ENCODE data around the gene CYP26C1. TPM values are rescaled to one million over a fixed set of nuclear protein-coding genes. Genes with fewer than 3 reads are reported as not detected.

Gene CYP26C1
- total RNA-seq, 6 experiments from 2014 or later, result 0.07 to 0.12 (median 0.10) TPM; not detected in 3

DNA sequence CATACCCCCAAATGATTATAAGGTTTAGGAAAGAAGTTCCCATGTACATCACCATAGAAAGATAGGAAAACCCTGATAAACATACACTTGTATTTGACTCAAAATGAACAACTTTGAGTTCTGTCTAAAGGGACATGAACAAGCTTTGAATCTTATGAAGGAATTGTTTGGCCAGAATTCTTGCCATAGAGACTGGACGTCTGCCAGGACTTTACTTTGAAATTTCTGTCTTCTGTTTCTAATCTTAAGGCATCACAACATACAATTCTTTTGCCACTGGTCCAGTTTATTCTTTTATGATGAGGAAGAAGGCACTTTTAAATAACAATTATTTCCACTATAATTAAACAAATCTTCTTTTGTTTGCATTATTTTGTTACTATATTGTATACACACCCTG is 26.2 kb upstream of the CYP26C1 start:
- no peaks in the 10 kb centered on the region for H3K9me3 ChIP-seq
- TF ChIP-seq POLR2A (IDR thresholded peaks at IDR 0.05), result no peak
- TF ChIP-seq, protein P1, sequence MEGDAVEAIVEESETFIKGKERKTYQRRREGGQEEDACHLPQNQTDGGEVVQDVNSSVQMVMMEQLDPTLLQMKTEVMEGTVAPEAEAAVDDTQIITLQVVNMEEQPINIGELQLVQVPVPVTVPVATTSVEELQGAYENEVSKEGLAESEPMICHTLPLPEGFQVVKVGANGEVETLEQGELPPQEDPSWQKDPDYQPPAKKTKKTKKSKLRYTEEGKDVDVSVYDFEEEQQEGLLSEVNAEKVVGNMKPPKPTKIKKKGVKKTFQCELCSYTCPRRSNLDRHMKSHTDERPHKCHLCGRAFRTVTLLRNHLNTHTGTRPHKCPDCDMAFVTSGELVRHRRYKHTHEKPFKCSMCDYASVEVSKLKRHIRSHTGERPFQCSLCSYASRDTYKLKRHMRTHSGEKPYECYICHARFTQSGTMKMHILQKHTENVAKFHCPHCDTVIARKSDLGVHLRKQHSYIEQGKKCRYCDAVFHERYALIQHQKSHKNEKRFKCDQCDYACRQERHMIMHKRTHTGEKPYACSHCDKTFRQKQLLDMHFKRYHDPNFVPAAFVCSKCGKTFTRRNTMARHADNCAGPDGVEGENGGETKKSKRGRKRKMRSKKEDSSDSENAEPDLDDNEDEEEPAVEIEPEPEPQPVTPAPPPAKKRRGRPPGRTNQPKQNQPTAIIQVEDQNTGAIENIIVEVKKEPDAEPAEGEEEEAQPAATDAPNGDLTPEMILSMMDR (IDR thresholded peaks at IDR 0.05), result no peak
- H3K4me3 ChIP-seq, result no peak overlapping the region
- H3K27me3 ChIP-seq, result no peaks in the 10 kb centered on the region
- H3K27ac ChIP-seq, result no peak overlapping the region
- peaks cover 0 to 26% (median 8%) of the 10 kb centered on the region in 4 donors for H3K4me1 ChIP-seq
- ATAC-seq, result no peak
- no peaks in the 10 kb centered on the region for H3K36me3 ChIP-seq
- intact Hi-C loops (cut with DNase I), result no loop called here
- no peak for DNase-seq
- 40% methylated on average over 1 of the region's 1 CpG for WGBS (ENCODE audit: insufficient coverage, low coverage, low lambda C conversion rate, missing lambda C conversion rate)

DNA sequence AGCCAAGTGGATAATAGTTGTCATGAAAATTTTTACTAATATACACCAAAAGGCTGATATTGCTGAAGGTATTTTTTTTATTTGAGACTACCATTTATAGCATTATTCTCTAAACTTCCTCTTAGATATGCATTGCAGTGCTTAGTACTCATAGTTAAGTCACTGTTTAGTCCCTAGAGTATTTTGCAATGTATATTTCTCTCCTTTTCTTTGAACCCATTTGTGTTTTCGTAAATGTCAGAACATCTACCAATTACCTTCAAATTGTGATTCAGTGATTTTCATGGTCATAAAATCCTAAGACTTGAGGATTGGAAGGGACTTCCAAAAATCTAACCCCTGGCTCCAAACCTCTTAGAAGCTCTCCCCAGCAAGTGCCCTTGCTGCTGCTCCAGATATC is 21.5 kb upstream of the CYP26C1 start:
- Histone ChIP-seq H3K27ac (no peak overlapping the region), H3K4me3 (no peak overlapping the region), H3K9me3 (no peaks in the 10 kb centered on the region), H3K27me3 (no peaks in the 10 kb centered on the region), H3K4me1 (peaks cover 0 to 4% (median 0%) of the 10 kb centered on the region in 4 donors), H3K36me3 (no peaks in the 10 kb centered on the region)
- TF ChIP-seq, protein P1 (IDR thresholded peaks at IDR 0.05), result no peak
- TF ChIP-seq POLR2A (IDR thresholded peaks at IDR 0.05), result no peak
- intact Hi-C loops (cut with DNase I), result no loop called here
- DNase-seq (no peak), ATAC-seq (no peak)
- WGBS (ENCODE audit: insufficient coverage, low coverage, low lambda C conversion rate, missing lambda C conversion rate), result 88% methylated on average over 1 of the region's 1 CpG

DNA sequence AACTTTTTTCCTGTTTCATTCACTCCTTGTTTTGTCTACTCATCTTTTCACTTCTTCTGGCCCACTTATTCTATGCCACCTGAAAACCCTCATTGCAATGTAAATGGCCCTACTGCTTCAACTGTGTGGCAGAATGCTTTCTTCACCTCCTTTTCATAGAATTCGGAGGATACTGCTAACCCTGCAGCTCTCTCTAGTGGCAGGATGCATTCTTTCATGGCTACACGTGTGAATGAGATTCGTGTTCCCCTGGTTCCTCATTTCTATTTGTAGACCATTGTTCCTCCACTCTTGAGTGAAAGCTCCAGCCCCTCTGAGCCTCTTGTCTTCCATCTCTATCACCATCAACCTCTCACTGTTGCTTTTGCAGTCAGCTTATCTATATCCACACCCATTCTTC is 20.9 kb upstream of the CYP26C1 start:
- Histone ChIP-seq H3K36me3 (no peaks in the 10 kb centered on the region), H3K27me3 (no peaks in the 10 kb centered on the region), H3K27ac (no peak overlapping the region), H3K4me3 (no peak overlapping the region), H3K9me3 (no peaks in the 10 kb centered on the region), H3K4me1 (no peaks in the 10 kb centered on the region)
- intact Hi-C loops (cut with DNase I), result no loop called here
- ATAC-seq, result peak; percentile 78 to 95 (median 82)
- WGBS (ENCODE audit: insufficient coverage, low coverage, low lambda C conversion rate, missing lambda C conversion rate), result 3% methylated on average over 3 of the region's 3 CpGs
- no peak for TF ChIP-seq POLR2A (IDR thresholded peaks at IDR 0.05)
- TF ChIP-seq, protein P1 (IDR thresholded peaks at IDR 0.05), result peak; percentile 54 to 69 (median 58)
- DNase-seq, result no peak

DNA sequence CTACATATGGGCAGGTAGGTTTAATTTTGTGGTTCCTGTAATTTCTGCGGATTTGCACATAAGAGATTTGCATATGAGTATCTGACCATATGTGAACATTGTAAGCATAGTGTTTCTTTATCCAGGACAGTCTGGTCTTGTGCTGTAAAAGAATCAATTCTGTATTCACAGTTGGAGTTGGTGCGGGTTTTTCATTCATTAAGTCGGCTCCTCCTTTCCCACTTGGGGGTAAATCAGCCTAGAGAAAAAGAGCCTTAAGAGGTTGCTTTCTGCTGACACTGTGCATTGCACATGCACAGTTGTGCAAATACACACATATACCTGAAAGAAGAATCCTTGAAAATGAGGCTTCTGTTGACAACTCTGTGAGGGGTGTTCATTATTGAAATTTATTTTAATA is 6.1 kb upstream of the CYP26C1 start:
- no peak overlapping the region for H3K4me3 ChIP-seq
- ATAC-seq (no peak), DNase-seq (no peak)
- peaks cover 0 to 2% (median 0%) of the 10 kb centered on the region in 4 donors for H3K36me3 ChIP-seq
- no peaks in the 10 kb centered on the region for H3K9me3 ChIP-seq
- TF ChIP-seq POLR2A (IDR thresholded peaks at IDR 0.05), result no peak
- TF ChIP-seq, protein P1 (IDR thresholded peaks at IDR 0.05), result no peak
- 91% methylated on average over 3 of the region's 3 CpGs for whole genome bisulfite sequencing (ENCODE audit: insufficient coverage, low coverage, low lambda C conversion rate, missing lambda C conversion rate)
- intact Hi-C loops (cut with DNase I), result no loop called here
- no peak overlapping the region for H3K27ac ChIP-seq
- no peaks in the 10 kb centered on the region for H3K27me3 ChIP-seq
- H3K4me1 ChIP-seq, result no peaks in the 10 kb centered on the region

DNA sequence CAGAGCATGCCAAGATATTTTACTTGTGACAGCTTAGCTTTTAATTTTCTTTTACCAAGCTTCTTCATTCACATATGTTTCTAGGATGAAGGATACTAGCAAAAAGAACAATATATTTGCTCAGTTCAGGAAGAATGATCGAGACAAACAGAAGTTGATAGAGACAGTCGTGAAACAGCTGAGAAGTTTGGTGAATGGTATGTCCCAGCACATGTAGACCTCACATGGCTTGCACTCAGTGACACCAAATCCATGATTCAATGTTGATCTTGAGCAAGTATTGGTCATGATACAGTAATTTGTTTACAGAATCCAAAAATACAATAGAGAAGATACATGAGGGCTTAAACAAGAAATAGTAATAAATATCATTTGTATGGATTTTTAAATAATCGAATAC is 2.5 kb upstream of the CYP26C1 start:
- H3K4me1 ChIP-seq, result peaks cover 0 to 17% (median 0%) of the 10 kb centered on the region in 4 donors
- intact Hi-C loops (cut with DNase I), result no loop called here
- 84% methylated on average over 3 of the region's 3 CpGs for WGBS (ENCODE audit: insufficient coverage, low coverage, low lambda C conversion rate, missing lambda C conversion rate)
- no peak overlapping the region for H3K4me3 ChIP-seq
- DNase-seq, result no peak
- H3K27ac ChIP-seq, result no peak overlapping the region
- H3K9me3 ChIP-seq, result no peaks in the 10 kb centered on the region
- TF ChIP-seq, protein P1 (IDR thresholded peaks at IDR 0.05), result no peak
- TF ChIP-seq POLR2A (IDR thresholded peaks at IDR 0.05), result no peak
- no peaks in the 10 kb centered on the region for H3K27me3 ChIP-seq
- no peak for ATAC-seq
- H3K36me3 ChIP-seq, result peaks cover 0 to 2% (median 0%) of the 10 kb centered on the region in 4 donors

All from right lobe of liver (tissue), 6 donors.